Activated CD4-positive, alpha-beta T cell treated with anti-CD3 and anti-CD28 coated beads for 24 hours (primary cell): Measurements from ENCODE around the gene CEPT1.

Source experiments
- DNase-seq, 2 donors: peaks; one replicate each; pipeline ENCODE4 v3.0.0-alpha.2; 2020; ENCODE audit warnings: low read depth in 2 of 2

The CEPT1 gene

DNA sequence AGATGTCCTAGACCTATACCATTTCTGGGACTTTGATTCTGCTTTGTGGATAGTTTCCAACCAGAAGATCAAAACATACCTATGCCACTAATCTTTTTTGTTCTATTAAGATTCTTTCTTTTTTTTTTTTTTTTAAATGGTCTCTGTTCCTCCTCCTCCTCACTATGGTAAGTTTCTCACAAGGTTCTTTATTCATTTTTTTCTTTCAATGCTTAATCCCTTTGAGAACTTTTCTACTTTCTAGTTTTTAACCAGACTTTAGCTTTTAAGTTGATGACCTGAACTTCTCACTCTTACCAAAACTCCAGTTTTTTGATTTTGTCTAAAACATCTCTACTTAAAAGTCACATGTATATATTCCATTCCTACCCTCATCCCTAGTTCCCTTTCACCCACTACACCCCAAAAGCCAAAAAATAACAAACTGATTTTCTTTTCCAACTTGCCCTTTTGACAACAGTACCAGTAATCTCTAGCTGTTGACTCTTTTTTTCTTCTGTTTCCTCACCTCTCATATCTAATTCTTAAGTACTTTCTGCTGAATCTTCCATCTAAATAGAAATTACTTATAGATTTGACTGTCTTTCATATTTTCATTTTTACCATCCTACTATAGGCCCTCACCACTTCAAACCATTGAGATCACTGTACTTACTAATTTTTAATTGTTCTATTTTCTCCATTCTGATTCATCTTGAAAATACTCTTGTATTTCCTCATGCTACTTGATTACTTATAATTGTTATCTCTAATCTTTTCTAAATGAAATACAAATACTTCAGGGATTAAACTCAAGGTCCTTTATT is 6.1 kb downstream of the CEPT1 start:
- no peak for DNase-seq

GRCh38 chr1:111147948-111148347 is 7.9 kb downstream of the CEPT1 start:
- no peak for DNase-seq

GRCh38 chr1:111148376-111148881 is 8.4 kb downstream of the CEPT1 start:
- no peak for DNase-seq

DNA sequence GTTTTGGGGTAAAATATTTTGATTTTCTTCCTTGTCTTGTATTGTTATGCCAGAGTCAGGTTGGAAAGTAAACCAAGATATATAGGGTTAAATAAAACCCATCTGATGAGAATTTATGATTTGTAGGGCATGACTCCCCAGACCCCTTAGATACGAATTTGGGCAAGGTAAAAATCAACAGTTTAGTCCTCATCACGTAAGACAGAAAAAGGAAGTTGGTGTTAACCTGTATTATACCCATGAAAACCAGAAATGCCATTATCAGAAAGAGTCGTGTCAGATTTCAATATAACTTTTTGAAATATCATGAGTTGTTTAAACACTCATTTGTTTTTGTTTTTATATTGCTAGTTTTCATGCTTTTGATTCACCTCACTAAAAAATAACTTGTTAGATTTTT is 11.8 kb downstream of the CEPT1 start:
- no peak for DNase-seq

DNA sequence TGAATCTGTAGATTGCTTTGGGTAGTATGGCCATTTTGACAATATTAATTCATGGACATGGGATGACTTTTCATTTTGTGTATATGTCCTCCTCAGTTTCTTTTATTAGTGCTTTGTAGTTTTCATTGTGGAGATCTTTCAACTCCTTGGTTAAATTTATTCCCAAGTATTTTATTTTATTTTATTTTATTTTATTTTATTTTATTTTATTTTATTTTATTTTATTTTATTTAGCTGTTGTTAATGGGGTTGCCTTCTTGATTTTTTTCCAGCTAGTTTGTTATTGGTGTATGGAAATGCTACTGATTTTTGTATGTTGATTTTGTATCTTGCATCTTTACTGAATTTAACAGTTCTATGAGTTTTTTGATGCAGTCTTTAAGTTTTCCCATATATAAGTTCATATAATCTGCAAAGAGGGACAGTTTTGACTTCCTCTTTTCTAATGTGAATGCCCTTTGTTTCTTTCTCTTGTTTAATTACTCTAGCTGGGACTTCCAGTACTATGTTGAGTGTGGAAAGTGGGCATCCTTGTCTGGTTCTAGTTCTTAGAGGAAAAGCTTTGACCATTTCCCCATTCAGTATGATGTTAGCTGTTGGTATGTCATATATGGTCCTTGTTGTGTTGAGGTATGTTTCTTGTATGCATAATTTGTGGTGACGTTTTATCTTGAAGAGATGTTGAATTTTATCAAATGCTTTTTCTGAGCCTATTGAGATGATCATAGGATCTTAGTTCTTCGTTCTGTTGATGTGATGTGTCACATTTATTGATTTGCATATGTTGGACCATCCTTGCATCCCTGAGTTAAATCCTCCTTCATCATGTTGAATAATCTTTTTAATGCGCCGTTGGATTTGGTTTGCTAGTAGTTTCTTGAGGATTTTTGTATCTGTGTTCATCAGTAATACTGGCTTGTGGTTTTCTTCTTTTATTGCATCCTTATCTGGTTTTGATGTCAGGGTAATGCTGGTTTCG is 14.3 kb downstream of the CEPT1 start:
- DNase-seq: no peak

- no peak for DNase-seq
Measured at GRCh38 chr1:111157431-111157830, 17.4 kb downstream of the CEPT1 start.

DNA sequence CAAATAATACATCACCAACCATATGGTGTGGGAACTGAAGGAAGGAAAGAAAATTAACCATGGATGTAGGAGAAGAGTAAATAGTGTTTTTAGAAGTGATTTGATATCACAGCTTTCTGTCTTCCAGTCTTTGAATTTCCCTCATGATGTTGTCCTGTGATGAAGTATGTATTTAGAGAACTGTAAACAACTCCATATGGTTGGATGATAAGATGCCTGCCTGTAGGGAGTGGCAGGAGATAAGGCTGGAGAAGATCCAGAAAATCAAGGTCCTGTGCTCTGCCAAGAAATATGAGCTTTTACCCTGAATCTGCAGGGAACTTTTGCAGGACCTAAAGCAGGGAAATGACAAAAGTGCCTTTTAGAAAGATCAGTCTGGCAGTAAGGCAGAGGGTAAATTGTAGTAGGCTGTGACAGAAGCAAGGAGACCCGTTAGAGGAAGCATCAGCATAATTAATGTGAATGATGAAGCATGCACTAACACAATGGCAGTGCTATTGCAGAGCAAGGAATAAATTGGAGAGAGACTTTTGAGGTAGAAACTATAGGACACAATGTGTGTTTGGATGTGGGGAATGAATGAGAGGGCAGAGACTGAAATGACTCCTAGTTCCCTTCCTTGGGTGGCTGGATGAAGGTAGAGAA is 21.9 kb downstream of the CEPT1 start:
- DNase-seq: no peak

DNA sequence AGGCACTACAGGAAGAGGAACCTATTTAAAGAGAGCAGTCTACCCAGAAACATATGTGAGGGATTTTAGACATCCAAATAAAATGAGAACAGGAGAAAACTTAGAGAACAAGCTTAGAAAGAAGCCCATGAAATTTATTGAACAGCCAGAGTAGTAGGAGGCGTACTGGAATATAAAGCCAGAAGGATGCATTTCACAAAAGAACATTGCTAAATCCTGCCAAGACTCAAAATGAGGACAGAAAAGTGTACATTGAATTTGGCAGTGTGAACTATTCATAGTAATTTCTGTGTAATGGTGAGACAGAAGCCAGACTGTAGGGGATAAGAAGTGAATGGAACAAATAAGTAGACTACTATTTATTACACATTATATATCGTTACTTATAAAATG is 22.5 kb downstream of the CEPT1 start:
- no peak for DNase-seq

DNA sequence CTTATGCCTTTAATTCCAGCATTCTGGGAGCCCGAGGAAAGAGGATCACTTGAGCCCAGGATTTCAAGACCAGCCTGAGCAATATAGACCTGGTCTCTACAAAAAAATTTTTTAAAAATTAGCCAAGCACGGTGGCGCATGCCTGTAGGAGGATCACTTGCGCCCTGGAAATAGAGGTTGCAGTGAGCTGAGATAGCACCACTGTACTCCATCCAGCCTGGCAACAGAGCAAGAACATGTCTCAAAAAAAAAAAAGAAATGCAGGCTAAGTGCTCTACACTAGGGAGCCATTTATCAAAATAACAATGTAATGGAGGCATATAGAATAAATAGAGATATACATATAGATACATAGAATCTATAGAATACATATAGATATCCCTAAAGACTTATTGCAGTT is 23.3 kb downstream of the CEPT1 start:
- no peak for DNase-seq

- no peak for DNase-seq
Measured at GRCh38 chr1:111164151-111164550, 24.1 kb downstream of the CEPT1 start.

DNA sequence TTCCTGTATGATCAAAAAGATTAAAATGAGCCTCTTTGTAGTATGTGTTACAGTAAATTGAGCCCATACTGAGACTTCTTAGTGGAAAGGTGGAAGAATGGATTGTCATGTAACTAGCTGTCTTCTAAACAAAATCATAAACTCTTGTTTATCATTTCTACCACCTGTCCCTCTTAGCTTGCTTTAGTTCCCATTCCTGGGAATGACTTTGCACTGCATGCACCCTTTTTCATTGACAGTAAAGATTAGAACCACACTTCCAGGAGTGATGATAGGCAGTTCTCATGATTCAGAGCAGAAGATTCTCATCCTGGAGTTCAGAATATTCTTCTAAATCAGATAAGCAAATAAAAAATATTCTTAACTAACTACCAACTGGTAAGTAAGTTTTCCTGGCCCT is 32.4 kb downstream of the CEPT1 start:
- no peak for DNase-seq

GRCh38 chr1:111174070-111174469 is 34.0 kb downstream of the CEPT1 start:
- DNase-seq: no peak

DNA sequence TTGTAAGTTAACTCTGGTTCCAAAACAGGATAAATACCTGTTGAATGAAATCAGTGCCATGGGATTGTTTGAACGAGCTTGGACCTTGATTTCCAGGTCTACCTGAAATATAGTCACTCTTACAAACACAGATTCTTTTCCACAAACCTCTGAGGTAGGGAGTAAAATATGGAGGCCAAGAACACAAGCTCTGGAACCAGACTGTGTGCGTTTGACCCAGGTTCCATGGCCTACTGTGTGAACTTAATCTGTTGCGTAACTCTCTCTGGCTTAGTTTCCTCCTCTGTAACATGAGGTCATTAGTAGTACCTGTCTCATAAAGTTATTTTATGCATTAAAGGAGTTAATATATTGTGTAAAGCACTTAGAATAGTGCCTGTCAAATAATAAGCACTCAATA is 35.3 kb downstream of the CEPT1 start:
- no peak for DNase-seq

- DNase-seq: no peak
Measured at GRCh38 chr1:111176678-111177077, 36.7 kb downstream of the CEPT1 start.

DNA sequence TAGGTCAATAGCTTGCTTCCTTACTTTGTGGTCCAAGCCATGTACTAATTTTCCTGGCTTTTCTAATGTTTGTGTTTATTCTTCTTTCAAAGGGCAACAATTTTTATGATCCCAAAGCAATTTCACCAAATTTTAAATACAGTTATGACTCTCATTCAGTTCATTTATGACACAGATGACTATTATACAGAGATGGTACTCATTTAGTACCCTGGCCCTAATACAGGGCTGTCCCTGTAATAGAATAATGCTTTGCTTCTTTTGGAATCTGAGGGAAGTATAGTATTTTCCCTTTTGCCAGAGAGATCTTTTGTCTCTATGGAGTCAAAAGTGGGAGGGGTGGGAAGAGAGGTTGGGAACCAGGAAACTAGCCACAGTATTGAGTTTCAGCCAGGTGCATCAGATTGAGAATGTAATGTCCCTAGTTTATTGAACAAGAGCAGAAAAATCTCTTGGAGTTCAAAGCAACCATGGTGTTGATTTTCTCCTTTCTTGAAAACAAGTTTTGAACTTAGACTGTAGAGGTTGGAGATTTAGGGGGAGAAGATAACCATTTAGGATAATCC is 40.0 kb downstream of the CEPT1 start:
- no peak for DNase-seq

DNA sequence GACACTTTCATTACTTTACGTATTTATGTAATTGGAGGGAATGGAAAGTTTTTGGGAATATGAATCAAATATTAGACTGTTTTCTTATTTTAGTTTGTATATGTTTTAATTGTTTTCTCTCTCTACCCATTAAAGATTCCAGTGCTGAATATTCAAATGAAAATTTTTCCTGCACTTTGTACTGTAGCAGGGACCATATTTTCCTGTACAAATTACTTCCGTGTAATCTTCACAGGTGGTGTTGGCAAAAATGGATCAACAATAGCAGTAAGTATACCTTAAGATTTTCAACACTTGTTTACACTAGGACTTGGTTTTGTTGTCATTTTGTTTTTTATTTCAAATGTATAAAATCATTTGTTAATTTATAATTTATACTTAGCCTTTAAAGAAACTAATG is 42.0 kb downstream of the CEPT1 start:
- DNase-seq: no peak

- no peak for DNase-seq
Measured at GRCh38 chr1:111183308-111184069, 43.5 kb downstream of the CEPT1 start.

DNA sequence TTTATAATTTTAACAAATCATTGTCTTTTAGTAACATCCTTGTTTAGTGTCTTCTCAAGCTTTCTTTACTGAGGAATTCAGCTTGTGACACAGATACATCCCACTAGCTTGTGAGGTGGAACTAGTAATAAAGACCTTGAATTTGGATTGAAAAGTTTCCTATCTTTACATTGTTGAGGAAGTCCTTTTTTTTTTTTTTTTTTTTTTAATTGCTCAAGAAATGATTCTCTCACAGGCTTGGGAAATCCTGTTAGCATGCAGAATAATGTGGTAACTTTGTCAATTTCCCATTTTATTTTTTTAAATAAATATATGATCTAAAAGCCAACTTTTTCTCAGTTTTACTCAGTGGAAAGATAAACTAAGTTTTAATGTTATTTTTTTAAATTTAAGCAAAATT is 44.6 kb downstream of the CEPT1 start:
- DNase-seq: no peak

GRCh38 chr1:111190931-111191451 is 51.0 kb downstream of the CEPT1 start:
- DNase-seq: no peak

GRCh38 chr1:111191496-111191895 is 51.5 kb downstream of the CEPT1 start:
- no peak for DNase-seq

- DNase-seq: no peak
Measured at GRCh38 chr1:111192074-111192473, 52.1 kb downstream of the CEPT1 start.
